Heart right ventricle (tissue), 16 donors: Measurements from ENCODE around the gene SYDE2. TPM values are rescaled to one million over a fixed set of nuclear protein-coding genes. Genes with fewer than 3 reads are reported as not detected.

Experiments
- ATAC-seq, 8 donors: fragments of 200-7000 bp; cut with Tn5 transposase; one replicate each; pipeline ENCODE4 v1.9.1; 2020; ENCODE audit warnings: mild to moderate bottlenecking in 8 of 8, moderate library complexity in 8 of 8, moderate number of reproducible peaks in 1 of 8
- DNase-seq, 2 donors: peaks; one replicate each; pipeline ENCODE4 v3.0.0-alpha.2; 2020
- H3K27ac ChIP-seq, 10 donors: fragments of 200-600 bp; sonication (generic) in 2 of 10; one replicate each; pipeline versions ENCODE4 v1.5.0 to v1.8.0; 2020 to 2022; ENCODE audit warnings: mild to moderate bottlenecking in 3 of 10
- H3K27me3 ChIP-seq, 7 donors: fragments of 200-600 bp; one replicate each; pipeline ENCODE4 v1.8.0; 2021 to 2022; ENCODE audit warnings: mild to moderate bottlenecking in 2 of 7
- H3K36me3 ChIP-seq, 9 donors: fragments of 200-600 bp; sonication (generic) in 1 of 9; one replicate each; pipeline versions ENCODE4 v1.5.0 to v1.8.0; 2020 to 2022; ENCODE audit warnings: mild to moderate bottlenecking in 2 of 9
- H3K4me1 ChIP-seq, 9 donors: fragments of 200-600 bp; sonication (generic) in 1 of 9; one replicate each; pipeline versions ENCODE4 v1.5.0 to v1.8.0; 2020 to 2022; ENCODE audit warnings: mild to moderate bottlenecking in 4 of 9
- H3K4me3 ChIP-seq, 10 donors: fragments of 200-600 bp; sonication (generic) in 2 of 10; one replicate each; pipeline versions ENCODE4 v1.5.0 to v1.8.0; 2020 to 2022; ENCODE audit warnings: mild to moderate bottlenecking in 7 of 10, moderate library complexity in 2 of 10
- H3K9me3 ChIP-seq, 11 donors: fragments of 200-600 bp in 10 of 11; sonication (generic) in 2 of 11; one replicate each; pipeline versions ENCODE4 v1.5.0 to v1.8.0; 2013 to 2022; ENCODE audit warnings: mild to moderate bottlenecking in 2 of 11, control low read depth in 1 of 11, moderate library complexity in 1 of 11
- WGBS, 2 donors: extraction: QIAGEN DNeasy Blood & Tissue Kit; methylation state at CpG; one replicate each; pipeline ENCODE4 v1.1.7; 2013; ENCODE audit warnings: inconsistent platforms in 1 of 2; 5-methylcytosine and 5-hydroxymethylcytosine counted together
- intact Hi-C, 10 donors: fragments of 100-400 bp; cut with DNase I; formaldehyde crosslinking; loops; one replicate each; pipeline versions ENCODE4 v1.11.1 to v1.14.2; 2022
- polyA plus RNA-seq, 2 donors: library from polyadenylated mRNA; stranded (reverse); fragments of 200-250 nt; gene quantifications; one replicate each; pipeline ENCODE4 v1.2.3, GENCODE V29; 2013
- total RNA-seq, 10 donors: library from RNA; stranded (reverse); fragmentation: NEBNext Ultra II Directional in 3 of 10; extraction: Animal tissue kit (Norgen Biotek cat#: 25700) in 3 of 10; gene quantifications; one replicate each; pipeline versions ENCODE4 v1.2.1 to v1.2.4, GENCODE V29; 2021 to 2023
- TF ChIP-seq, protein P1 (sequence below), 9 donors: fragments of 200-600 bp; sonication (generic) in 2 of 9; IDR thresholded peaks; one replicate each; pipeline versions ENCODE4 v1.5.0 to v1.8.0; 2021 to 2022; ENCODE audit warnings: antibody characterized with exemption in 9 of 9, mild to moderate bottlenecking in 5 of 9, moderate library complexity in 1 of 9
- donor health status: Arrhythmogenic right ventricular cardiomyopathy.
- donor health status: ischemic (EF 13 %, LVEDD 7.1; RV severe dilation, severe dysfunction).
- donor health status: healthy with polysubstance abuse.
- donor health status: DM: no; HTN: yes; CAD: no.
- donor health status: DM: no; HTN: no; CAD: no.
- donor health status: ischemic (EF 25% LVEDD 6.9; RV normal size, moderate dysfunction).
- donor health status: ischemic (EF 25% LVEDD 5.7; RV mildly dilated, moderate dysfunction).
- donor health status: healthy.
- donor health status: DM: yes; HTN: yes; CAD: no.
- donor health status: Ischemic cardiomyopathy.
- donor health status: ischemic (EF 35%, LVEDD 5.7; RV mildly dilated, moderate dysfunction).
- donor health status: nonischemic (EF 11% LVEDD 7.7; RV severe dilation, severe dysfunction).
- donor health status: DM: yes; HTN: yes; CAD: no.
- donor health status: PGD.
- donor health status: ischemic (EF 29% LVEDD 5.4; RV normal size, mild dysfunction).
- donor health status: nonischemic (EF 23%, LVEDD 6.1; RV moderate dilation, normal function).

SYDE2 gene
- total and polyA plus RNA-seq, 12 donors: 1.1 to 24.7 (median 20.9) TPM

DNA sequence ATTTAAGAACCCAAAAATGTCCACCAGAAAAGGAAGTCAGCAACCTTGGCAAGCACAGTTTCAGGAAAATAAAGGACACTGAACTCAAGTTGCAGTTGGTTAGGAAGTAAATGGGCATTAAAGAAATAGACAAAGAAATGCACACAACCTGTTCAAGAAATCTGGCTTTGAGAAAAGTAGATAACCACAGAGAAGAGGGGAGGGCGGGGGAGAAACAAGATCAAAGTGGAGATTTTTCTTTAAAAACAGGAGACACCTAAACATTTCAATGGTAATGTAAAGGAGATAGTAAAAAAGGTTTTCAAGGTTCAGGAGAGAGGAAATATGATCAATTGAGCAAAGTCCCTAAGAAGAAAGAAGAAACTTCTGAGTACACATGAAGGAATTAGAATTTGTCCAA lies 29.1 kb downstream of the SYDE2 start:
- DNase-seq (no peak), ATAC-seq (no peak)
- Histone ChIP-seq H3K27ac (no peak overlapping the region), H3K27me3 (no peaks in the 10 kb centered on the region), H3K4me1 (no peaks in the 10 kb centered on the region), H3K9me3 (no peaks in the 10 kb centered on the region), H3K36me3 (no peaks in the 10 kb centered on the region), H3K4me3 (no peak overlapping the region)
- intact Hi-C loops: no loop called here
- WGBS, 2 donors: 91 to 100% methylated on average over 1 of the region's 1 CpG
- TF ChIP-seq, protein P1, sequence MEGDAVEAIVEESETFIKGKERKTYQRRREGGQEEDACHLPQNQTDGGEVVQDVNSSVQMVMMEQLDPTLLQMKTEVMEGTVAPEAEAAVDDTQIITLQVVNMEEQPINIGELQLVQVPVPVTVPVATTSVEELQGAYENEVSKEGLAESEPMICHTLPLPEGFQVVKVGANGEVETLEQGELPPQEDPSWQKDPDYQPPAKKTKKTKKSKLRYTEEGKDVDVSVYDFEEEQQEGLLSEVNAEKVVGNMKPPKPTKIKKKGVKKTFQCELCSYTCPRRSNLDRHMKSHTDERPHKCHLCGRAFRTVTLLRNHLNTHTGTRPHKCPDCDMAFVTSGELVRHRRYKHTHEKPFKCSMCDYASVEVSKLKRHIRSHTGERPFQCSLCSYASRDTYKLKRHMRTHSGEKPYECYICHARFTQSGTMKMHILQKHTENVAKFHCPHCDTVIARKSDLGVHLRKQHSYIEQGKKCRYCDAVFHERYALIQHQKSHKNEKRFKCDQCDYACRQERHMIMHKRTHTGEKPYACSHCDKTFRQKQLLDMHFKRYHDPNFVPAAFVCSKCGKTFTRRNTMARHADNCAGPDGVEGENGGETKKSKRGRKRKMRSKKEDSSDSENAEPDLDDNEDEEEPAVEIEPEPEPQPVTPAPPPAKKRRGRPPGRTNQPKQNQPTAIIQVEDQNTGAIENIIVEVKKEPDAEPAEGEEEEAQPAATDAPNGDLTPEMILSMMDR (IDR thresholded peaks at IDR 0.05): no peak

DNA sequence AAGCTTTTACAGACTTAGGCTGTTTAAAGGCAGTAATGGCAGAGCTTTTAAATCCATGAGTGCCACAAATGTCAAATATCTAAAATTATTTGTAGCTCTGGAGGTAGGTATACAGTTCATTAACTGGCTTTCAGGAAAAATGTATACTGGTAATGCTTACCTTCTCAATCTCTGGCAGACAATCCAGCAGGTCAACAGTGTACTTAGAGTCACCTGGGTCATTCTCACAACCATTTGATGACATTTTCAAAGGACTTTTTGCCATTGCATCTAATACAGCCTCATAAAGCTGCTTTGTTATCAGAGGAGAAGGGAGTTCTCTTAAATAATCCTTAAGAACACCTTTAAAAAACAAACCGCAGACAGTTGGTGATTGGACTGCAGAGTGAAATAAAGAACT lies 31.9 kb downstream of the SYDE2 start:
- intact Hi-C loops: no loop called here
- no peak overlapping the region for H3K4me3 ChIP-seq
- H3K4me1 ChIP-seq: peaks cover 0 to 4% (median 0%) of the 10 kb centered on the region in 9 donors
- WGBS, 2 donors: 89 to 98% methylated on average over 1 of the region's 1 CpG
- no peak overlapping the region for H3K27ac ChIP-seq
- no peaks in the 10 kb centered on the region for H3K9me3 ChIP-seq
- DNase-seq (no peak), ATAC-seq (no peak)
- H3K27me3 ChIP-seq: no peaks in the 10 kb centered on the region
- no peaks in the 10 kb centered on the region for H3K36me3 ChIP-seq
- TF ChIP-seq, protein P1 (IDR thresholded peaks at IDR 0.05): no peak

- Histone ChIP-seq H3K27ac (no peak overlapping the region), H3K4me1 (peaks cover 0 to 4% (median 0%) of the 10 kb centered on the region in 9 donors), H3K4me3 (no peak overlapping the region), H3K9me3 (no peaks in the 10 kb centered on the region), H3K36me3 (no peaks in the 10 kb centered on the region), H3K27me3 (no peaks in the 10 kb centered on the region)
- ATAC-seq (no peak), DNase-seq (no peak)
- 67 to 84% methylated on average over 1 of the region's 1 CpG for WGBS, 2 donors
- intact Hi-C loops: no loop called here
- TF ChIP-seq, protein P1 (IDR thresholded peaks at IDR 0.05): no peak
These were observed 34.5 kb downstream of the SYDE2 start for GRCh38 chr1:85166351-85166750.

DNA sequence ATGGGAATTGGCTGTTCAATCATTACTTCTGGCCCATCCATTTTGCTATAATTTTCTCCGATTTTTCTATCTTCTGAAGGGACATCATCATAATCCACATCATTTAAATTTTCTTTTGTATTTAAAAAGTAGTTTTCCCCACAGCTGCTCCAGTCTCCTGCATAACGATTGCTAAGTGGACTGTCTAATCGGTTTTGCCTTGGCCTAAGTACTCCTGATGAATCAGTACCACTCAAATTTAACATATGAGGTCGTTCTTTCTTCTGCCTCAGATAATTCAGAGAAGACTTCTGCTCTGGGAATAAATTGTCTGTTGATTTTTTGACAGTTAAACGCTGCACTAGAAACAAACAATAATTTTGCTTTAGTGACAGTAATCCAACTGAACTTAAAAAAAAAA lies 41.9 kb downstream of the SYDE2 start:
- no peak for DNase-seq
- WGBS, 2 donors: 57 to 66% methylated on average over 5 of the region's 5 CpGs
- ATAC-seq: no peak
- TF ChIP-seq, protein P1 (IDR thresholded peaks at IDR 0.05): no peak
- no peaks in the 10 kb centered on the region for H3K9me3 ChIP-seq
- H3K27ac ChIP-seq: no peak overlapping the region
- peaks cover 0 to 5% (median 0%) of the 10 kb centered on the region in 9 donors for H3K4me1 ChIP-seq
- H3K36me3 ChIP-seq: no peaks in the 10 kb centered on the region
- no peaks in the 10 kb centered on the region for H3K27me3 ChIP-seq
- H3K4me3 ChIP-seq: no peak overlapping the region
- intact Hi-C loops: no loop called here

DNA sequence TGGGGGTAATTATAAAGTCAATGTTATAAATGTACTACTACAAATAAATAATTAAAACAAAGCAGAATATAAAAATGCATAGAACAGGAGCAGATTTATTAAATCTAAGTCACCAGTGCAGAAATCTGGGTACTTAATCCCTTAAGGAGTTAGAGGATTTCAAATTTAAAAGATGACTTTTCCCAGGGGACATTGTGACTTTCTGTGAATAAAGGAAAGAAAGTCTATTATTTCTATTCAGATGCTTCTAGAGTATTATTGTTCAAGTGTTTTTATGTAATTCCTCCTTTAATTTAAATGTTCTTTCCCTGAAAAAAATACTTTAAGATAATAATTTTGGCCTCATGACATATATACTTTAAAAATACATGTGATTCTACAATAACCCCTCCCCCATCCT lies 43.4 kb downstream of the SYDE2 start:
- TF ChIP-seq, protein P1 (IDR thresholded peaks at IDR 0.05): no peak
- ATAC-seq (no peak), DNase-seq (no peak)
- H3K4me1 ChIP-seq: peaks cover 0 to 18% (median 0%) of the 10 kb centered on the region in 9 donors
- H3K27ac ChIP-seq: no peak overlapping the region
- no peaks in the 10 kb centered on the region for H3K36me3 ChIP-seq
- no peaks in the 10 kb centered on the region for H3K27me3 ChIP-seq
- no peaks in the 10 kb centered on the region for H3K9me3 ChIP-seq
- intact Hi-C loops: no loop called here
- H3K4me3 ChIP-seq: no peak overlapping the region
